GM12872 (cell line): ENCODE results near the gene AVPR2.

Experiments
- CTCF ChIP-seq: IDR thresholded peaks from 3 replicates; pipeline ENCODE4 v1.5.1; 2011; ENCODE audit warnings: low read depth, mild to moderate bottlenecking, low read length, moderate library complexity; ENCODE audit not compliant: insufficient read depth

AVPR2 gene

GRCh38 chrX:153931151-153931550 is 26.7 kb downstream of the AVPR2 start:
- TF ChIP-seq CTCF, result no peak

GRCh38 chrX:153931748-153932147 is 27.3 kb downstream of the AVPR2 start:
- no peak for TF ChIP-seq CTCF

- TF ChIP-seq CTCF, result no peak
Measured at GRCh38 chrX:153932220-153932915, 27.9 kb downstream of the AVPR2 start.

GRCh38 chrX:153933748-153934147 is 29.3 kb downstream of the AVPR2 start:
- TF ChIP-seq CTCF, result no peak

- TF ChIP-seq CTCF, result no peak
Measured at GRCh38 chrX:153934148-153934761, 29.8 kb downstream of the AVPR2 start.

- TF ChIP-seq CTCF, result no peak
Measured at GRCh38 chrX:153934762-153935325, 30.4 kb downstream of the AVPR2 start, which contains the start of gene NAA10. NAA10 (minus strand) TSS chrX:153935037; CDS start chrX:153934904, 133 bp downstream.

GRCh38 chrX:153935326-153935851 is 30.9 kb downstream of the AVPR2 start:
- TF ChIP-seq CTCF, result no peak
